Activated T-cell treated with anti-CD3 and anti-CD28 coated beads, Interleukin-2, amount 50 U/mL, for 24 hours (primary cell): ENCODE measurements around the gene SLX9.

Source experiments
- DNase-seq: peaks from one replicate; pipeline ENCODE4 v3.0.0-alpha.2; 2020
- H3K27ac Mint-ChIP-seq: 2 replicates; pipeline ENCODE4 v1.8.0; 2020; ENCODE audit warnings: mild to moderate bottlenecking, mixed read lengths
- H3K27me3 Mint-ChIP-seq: 2 replicates; pipeline ENCODE4 v1.8.0; 2020; ENCODE audit warnings: mixed read lengths
- H3K36me3 Mint-ChIP-seq: 2 replicates; pipeline ENCODE4 v1.8.0; 2020; ENCODE audit warnings: low read depth, mixed read lengths
- H3K4me1 Mint-ChIP-seq: 2 replicates; pipeline ENCODE4 v1.8.0; 2020; ENCODE audit warnings: low read depth, mixed read lengths
- H3K4me3 Mint-ChIP-seq: 2 replicates; pipeline ENCODE4 v1.8.0; 2020; ENCODE audit warnings: mild to moderate bottlenecking, moderate library complexity, mixed read lengths
- H3K9me3 Mint-ChIP-seq: 2 replicates; pipeline ENCODE4 v1.8.0; 2020; ENCODE audit warnings: mixed read lengths

SLX9 gene

GRCh38 chr21:44984792-44985440 is 45.1 kb downstream of the SLX9 start:
- Mint-ChIP-seq H3K4me1 (no peaks in the 10 kb centered on the region), H3K27ac (no peak overlapping the region), H3K9me3 (no peaks in the 10 kb centered on the region), H3K4me3 (no peak overlapping the region), H3K27me3 (no peaks in the 10 kb centered on the region), H3K36me3 (peaks cover 3% of the 10 kb centered on the region)
- peak; percentile 37 for DNase-seq

- Mint-ChIP-seq H3K36me3 (peaks cover 3% of the 10 kb centered on the region), H3K4me1 (no peaks in the 10 kb centered on the region), H3K27ac (no peak overlapping the region), H3K9me3 (no peaks in the 10 kb centered on the region), H3K4me3 (no peak overlapping the region), H3K27me3 (no peaks in the 10 kb centered on the region)
- peak; percentile 32 for DNase-seq
Observed at GRCh38 chr21:44985441-44986401, 45.9 kb downstream of the SLX9 start.

- DNase-seq = peak; percentile 30
Observed at GRCh38 chr21:44986471-44987291, 46.9 kb downstream of the SLX9 start.

GRCh38 chr21:44987301-44987885 is 47.6 kb downstream of the SLX9 start:
- Mint-ChIP-seq H3K27me3 (no peaks in the 10 kb centered on the region), H3K36me3 (peaks cover 3% of the 10 kb centered on the region), H3K9me3 (no peaks in the 10 kb centered on the region), H3K4me3 (no peak overlapping the region), H3K4me1 (no peaks in the 10 kb centered on the region), H3K27ac (no peak overlapping the region)
- DNase-seq = no peak

More at GRCh38 chr21:44986471-44987291, 46.9 kb downstream of the SLX9 start:
- H3K27me3 Mint-ChIP-seq = no peaks in the 10 kb centered on the region
- no peaks in the 10 kb centered on the region for H3K9me3 Mint-ChIP-seq
- no peak overlapping the region for H3K27ac Mint-ChIP-seq
- no peak overlapping the region for H3K4me3 Mint-ChIP-seq
- no peaks in the 10 kb centered on the region for H3K4me1 Mint-ChIP-seq
- H3K36me3 Mint-ChIP-seq = peaks cover 3% of the 10 kb centered on the region

- no peak overlapping the region for H3K4me3 Mint-ChIP-seq
- H3K4me1 Mint-ChIP-seq = no peaks in the 10 kb centered on the region
- H3K9me3 Mint-ChIP-seq = no peaks in the 10 kb centered on the region
- no peak for DNase-seq
- no peaks in the 10 kb centered on the region for H3K27me3 Mint-ChIP-seq
- H3K36me3 Mint-ChIP-seq = peaks cover 3% of the 10 kb centered on the region
- H3K27ac Mint-ChIP-seq = no peak overlapping the region
Observed at GRCh38 chr21:44987886-44988606, 48.2 kb downstream of the SLX9 start.

GRCh38 chr21:44988607-44989536 is 49.0 kb downstream of the SLX9 start:
- no peak for DNase-seq
- no peak overlapping the region for H3K27ac Mint-ChIP-seq
- H3K4me1 Mint-ChIP-seq = no peaks in the 10 kb centered on the region
- no peaks in the 10 kb centered on the region for H3K27me3 Mint-ChIP-seq
- no peak overlapping the region for H3K4me3 Mint-ChIP-seq
- H3K36me3 Mint-ChIP-seq = no peaks in the 10 kb centered on the region
- H3K9me3 Mint-ChIP-seq = no peaks in the 10 kb centered on the region

GRCh38 chr21:44989537-44989886 is 49.7 kb downstream of the SLX9 start:
- DNase-seq = no peak
- H3K4me1 Mint-ChIP-seq = no peaks in the 10 kb centered on the region
- no peaks in the 10 kb centered on the region for H3K9me3 Mint-ChIP-seq
- no peak overlapping the region for H3K4me3 Mint-ChIP-seq
- H3K27ac Mint-ChIP-seq = no peak overlapping the region
- no peaks in the 10 kb centered on the region for H3K27me3 Mint-ChIP-seq
- H3K36me3 Mint-ChIP-seq = no peaks in the 10 kb centered on the region

- no peak overlapping the region for H3K4me3 Mint-ChIP-seq
- no peaks in the 10 kb centered on the region for H3K9me3 Mint-ChIP-seq
- DNase-seq = no peak
- H3K27me3 Mint-ChIP-seq = no peaks in the 10 kb centered on the region
- H3K4me1 Mint-ChIP-seq = no peaks in the 10 kb centered on the region
- no peak overlapping the region for H3K27ac Mint-ChIP-seq
- H3K36me3 Mint-ChIP-seq = no peaks in the 10 kb centered on the region
Observed at GRCh38 chr21:44989943-44990780, 50.3 kb downstream of the SLX9 start.

- H3K27ac Mint-ChIP-seq = no peak overlapping the region
- no peak overlapping the region for H3K4me3 Mint-ChIP-seq
- no peaks in the 10 kb centered on the region for H3K4me1 Mint-ChIP-seq
- H3K27me3 Mint-ChIP-seq = no peaks in the 10 kb centered on the region
- H3K36me3 Mint-ChIP-seq = no peaks in the 10 kb centered on the region
- no peak for DNase-seq
- H3K9me3 Mint-ChIP-seq = no peaks in the 10 kb centered on the region
Observed at GRCh38 chr21:44990921-44991320, 51.1 kb downstream of the SLX9 start.

GRCh38 chr21:44991538-44992483 is 52.0 kb downstream of the SLX9 start:
- Mint-ChIP-seq H3K4me3 (no peak overlapping the region), H3K27ac (no peak overlapping the region), H3K36me3 (no peaks in the 10 kb centered on the region), H3K27me3 (no peaks in the 10 kb centered on the region), H3K4me1 (no peaks in the 10 kb centered on the region), H3K9me3 (no peaks in the 10 kb centered on the region)
- no peak for DNase-seq

GRCh38 chr21:44992608-44993031 is 52.8 kb downstream of the SLX9 start:
- no peak for DNase-seq
- Mint-ChIP-seq H3K27ac (no peak overlapping the region), H3K4me3 (no peak overlapping the region), H3K27me3 (no peaks in the 10 kb centered on the region), H3K4me1 (no peaks in the 10 kb centered on the region), H3K9me3 (no peaks in the 10 kb centered on the region), H3K36me3 (no peaks in the 10 kb centered on the region)
